ENCODE measurements around the gene RBM33. TPM values are rescaled to one million over a fixed set of nuclear protein-coding genes. Genes with fewer than 3 reads are reported as not detected.
A peak's percentile ranks its signal among the peaks of the same experiment; 100 is the strongest.

The RBM33 gene
- total RNA-seq, 2 donors from 2014 or later, result 82.3 to 128 TPM

DNA sequence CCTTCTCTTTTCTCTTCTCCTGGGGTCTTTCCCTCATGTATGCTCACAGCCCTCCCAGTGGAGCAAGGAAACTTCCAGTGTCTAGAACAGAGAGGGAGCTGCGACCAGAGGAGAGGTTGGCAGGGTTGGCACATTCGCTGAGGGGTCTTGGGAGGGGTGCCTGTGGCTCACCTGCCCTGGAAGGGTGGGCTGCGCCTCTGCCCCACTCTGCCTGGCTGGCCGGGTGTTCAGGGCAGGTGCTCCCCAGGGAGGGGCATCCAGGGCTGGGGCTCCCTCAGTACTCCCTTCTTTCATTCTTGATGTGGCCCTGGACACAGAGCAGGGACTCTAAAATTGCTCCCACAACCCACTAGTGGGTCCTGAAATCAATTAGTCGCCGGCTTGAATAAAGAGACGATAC is 150.9 kb downstream of the RBM33 start:
- ATAC-seq (no peak), DNase-seq (ENCODE audit: low spot score) (peak; percentile 28)
- Mint-ChIP-seq H3K9me3 (no peaks in the 10 kb centered on the region), H3K27me3 (peaks cover 10 to 21% of the 10 kb centered on the region in 2 donors), H3K4me1 (ENCODE audit: low read depth in 2 of 2) (no peaks in the 10 kb centered on the region), H3K36me3 (no peaks in the 10 kb centered on the region), H3K4me3 (no peak overlapping the region), H3K27ac (no peak overlapping the region)

DNA sequence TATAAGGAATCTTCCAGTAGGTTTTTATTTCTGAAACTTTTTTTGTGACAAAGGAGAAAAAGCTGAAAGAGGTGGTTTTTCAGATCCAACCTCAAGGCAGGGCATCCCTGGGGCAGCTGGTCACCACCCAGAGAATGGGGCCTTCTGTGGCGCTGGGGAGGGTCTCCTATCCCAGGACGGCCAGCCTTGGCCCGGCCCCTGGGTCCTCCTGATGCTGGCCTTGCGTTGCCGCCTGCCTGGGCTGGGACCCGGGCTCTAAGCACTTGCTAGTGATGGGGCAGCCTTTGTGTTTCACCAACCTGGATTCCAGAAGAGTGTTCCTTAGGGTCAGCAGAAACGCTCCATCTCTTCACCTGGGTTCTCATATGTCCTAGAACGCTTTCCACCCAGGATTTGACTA is 151.5 kb downstream of the RBM33 start:
- Mint-ChIP-seq H3K4me1 (ENCODE audit: low read depth in 2 of 2) (no peaks in the 10 kb centered on the region), H3K27ac (no peak overlapping the region), H3K9me3 (no peaks in the 10 kb centered on the region), H3K4me3 (no peak overlapping the region), H3K27me3 (peaks cover 12 to 26% of the 10 kb centered on the region in 2 donors), H3K36me3 (no peaks in the 10 kb centered on the region)
- ATAC-seq (no peak), DNase-seq (ENCODE audit: low spot score) (peak; percentile 51)

GRCh38 chr7:155796381-155797261 is 152.2 kb downstream of the RBM33 start:
- Mint-ChIP-seq H3K4me3 (no peak overlapping the region), H3K27ac (no peak overlapping the region), H3K4me1 (ENCODE audit: low read depth in 2 of 2) (no peaks in the 10 kb centered on the region), H3K36me3 (no peaks in the 10 kb centered on the region), H3K9me3 (no peaks in the 10 kb centered on the region), H3K27me3 (peaks cover 18 to 32% of the 10 kb centered on the region in 2 donors)
- DNase-seq (ENCODE audit: low spot score) (peak; percentile 70), ATAC-seq (peak; percentile 57 to 76)

DNA sequence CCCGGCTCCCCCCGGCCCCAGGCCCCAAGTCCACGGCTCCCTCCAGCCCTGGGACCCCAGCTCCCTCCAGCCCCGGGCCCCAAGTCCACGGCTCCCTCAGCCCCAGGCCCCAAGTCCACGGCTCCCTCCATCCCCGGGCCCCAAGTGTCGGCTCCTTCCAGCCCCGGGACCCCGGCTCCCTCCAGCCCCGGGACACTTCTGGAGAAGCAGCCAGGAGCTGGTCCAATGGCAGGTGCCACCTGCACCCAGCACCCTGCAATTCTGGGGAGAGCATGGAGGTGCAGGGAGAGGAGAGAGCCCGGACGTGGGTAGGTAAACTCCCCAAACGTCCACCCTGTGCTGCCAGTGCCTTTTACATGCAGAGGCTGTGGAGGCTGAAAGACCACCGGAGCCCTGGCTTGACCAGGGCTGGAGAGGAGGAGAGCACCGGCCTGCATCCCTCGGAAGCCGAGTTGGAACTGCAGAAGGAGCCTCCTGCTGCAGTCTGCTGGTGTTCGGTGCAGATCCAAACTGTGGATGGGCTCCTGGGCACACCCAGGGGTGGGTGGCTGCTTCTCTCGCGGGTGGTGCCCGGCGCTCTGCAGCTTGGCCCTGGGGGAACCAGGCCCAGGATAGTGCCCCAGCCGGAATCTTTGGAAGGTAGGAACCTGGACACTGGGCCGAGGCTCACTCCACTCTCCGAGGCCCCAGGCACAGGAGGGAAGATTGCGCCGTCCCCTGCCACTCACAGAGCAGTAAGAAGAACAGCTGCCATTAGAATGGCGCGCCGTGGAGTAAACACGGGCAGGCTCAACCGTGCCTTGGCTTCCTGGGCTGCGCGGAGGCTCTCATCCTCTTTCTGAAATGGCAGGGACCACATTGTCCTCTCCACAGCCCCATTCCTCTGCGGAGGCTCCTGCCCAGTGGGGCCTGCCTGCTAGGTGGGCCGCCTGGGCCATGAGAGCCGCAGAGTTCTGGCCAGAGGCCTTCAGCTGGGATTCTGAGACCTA is 153.1 kb downstream of the RBM33 start:
- Mint-ChIP-seq H3K9me3 (no peaks in the 10 kb centered on the region), H3K4me1 (ENCODE audit: low read depth in 2 of 2) (no peaks in the 10 kb centered on the region), H3K27me3 (peaks cover 22 to 39% of the 10 kb centered on the region in 2 donors), H3K4me3 (no peak overlapping the region), H3K27ac (no peak overlapping the region), H3K36me3 (no peaks in the 10 kb centered on the region)
- ATAC-seq (peak in 1 of 2 donors; percentile 17), DNase-seq (ENCODE audit: low spot score) (peak; percentile 55)

GRCh38 chr7:155798673-155799439 is 154.4 kb downstream of the RBM33 start:
- peaks cover 22 to 41% of the 10 kb centered on the region in 2 donors for H3K27me3 Mint-ChIP-seq
- ATAC-seq, result no peak
- DNase-seq (ENCODE audit: low spot score), result peak; percentile 40
- no peak overlapping the region for H3K27ac Mint-ChIP-seq
- no peaks in the 10 kb centered on the region for H3K9me3 Mint-ChIP-seq
- H3K4me1 Mint-ChIP-seq (ENCODE audit: low read depth in 2 of 2), result no peaks in the 10 kb centered on the region
- no peak overlapping the region for H3K4me3 Mint-ChIP-seq
- H3K36me3 Mint-ChIP-seq, result no peaks in the 10 kb centered on the region

- ATAC-seq, result no peak
Observed at GRCh38 chr7:155799514-155799913, 155.1 kb downstream of the RBM33 start.

GRCh38 chr7:155800301-155800700 is 155.8 kb downstream of the RBM33 start:
- peaks cover 22 to 41% of the 10 kb centered on the region in 2 donors for H3K27me3 Mint-ChIP-seq
- peak; percentile 13 for DNase-seq (ENCODE audit: low spot score)
- H3K27ac Mint-ChIP-seq, result no peak overlapping the region
- no peak for ATAC-seq
- H3K4me3 Mint-ChIP-seq, result no peak overlapping the region
- no peaks in the 10 kb centered on the region for H3K36me3 Mint-ChIP-seq
- H3K4me1 Mint-ChIP-seq (ENCODE audit: low read depth in 2 of 2), result no peaks in the 10 kb centered on the region
- H3K9me3 Mint-ChIP-seq, result no peaks in the 10 kb centered on the region

More at GRCh38 chr7:155799514-155799913, 155.1 kb downstream of the RBM33 start:
- H3K4me1 Mint-ChIP-seq (ENCODE audit: low read depth in 2 of 2), result no peaks in the 10 kb centered on the region
- no peak overlapping the region for H3K4me3 Mint-ChIP-seq
- no peaks in the 10 kb centered on the region for H3K36me3 Mint-ChIP-seq
- no peak overlapping the region for H3K27ac Mint-ChIP-seq
- peak; percentile 42 for DNase-seq (ENCODE audit: low spot score)
- H3K9me3 Mint-ChIP-seq, result no peaks in the 10 kb centered on the region
- H3K27me3 Mint-ChIP-seq, result peaks cover 22 to 41% of the 10 kb centered on the region in 2 donors

DNA sequence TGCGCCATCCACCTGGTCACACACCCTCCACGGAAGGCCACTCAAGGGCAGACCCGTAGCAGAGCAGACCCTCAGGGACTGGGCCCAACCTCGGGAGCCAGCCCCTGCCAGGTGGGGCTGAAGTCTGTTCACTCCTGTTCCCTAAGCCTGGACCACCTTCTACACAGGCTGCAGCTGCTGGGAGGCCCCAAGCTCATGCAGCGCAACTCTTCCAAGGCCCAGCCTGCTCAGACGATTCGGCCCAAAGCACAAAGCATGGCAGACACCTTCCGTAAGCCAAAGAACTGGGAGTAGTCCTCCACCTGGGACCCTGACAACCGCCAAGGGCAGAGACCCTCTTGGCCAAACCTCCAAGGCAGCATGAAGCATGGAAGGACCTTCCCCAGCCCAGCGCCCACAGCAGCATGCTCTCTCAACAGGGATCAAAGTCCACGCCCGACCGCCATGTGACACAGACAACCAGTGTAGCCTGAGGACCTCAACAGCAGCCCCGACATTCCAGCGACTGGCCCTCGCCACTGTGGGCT is 156.3 kb downstream of the RBM33 start:
- DNase-seq (ENCODE audit: low spot score) (peak; percentile 56), ATAC-seq (no peak)
- no peaks in the 10 kb centered on the region for H3K4me1 Mint-ChIP-seq (ENCODE audit: low read depth in 2 of 2)
- no peaks in the 10 kb centered on the region for H3K36me3 Mint-ChIP-seq
- no peaks in the 10 kb centered on the region for H3K9me3 Mint-ChIP-seq
- no peak overlapping the region for H3K27ac Mint-ChIP-seq
- no peak overlapping the region for H3K4me3 Mint-ChIP-seq
- peaks cover 22 to 41% of the 10 kb centered on the region in 2 donors for H3K27me3 Mint-ChIP-seq

DNA sequence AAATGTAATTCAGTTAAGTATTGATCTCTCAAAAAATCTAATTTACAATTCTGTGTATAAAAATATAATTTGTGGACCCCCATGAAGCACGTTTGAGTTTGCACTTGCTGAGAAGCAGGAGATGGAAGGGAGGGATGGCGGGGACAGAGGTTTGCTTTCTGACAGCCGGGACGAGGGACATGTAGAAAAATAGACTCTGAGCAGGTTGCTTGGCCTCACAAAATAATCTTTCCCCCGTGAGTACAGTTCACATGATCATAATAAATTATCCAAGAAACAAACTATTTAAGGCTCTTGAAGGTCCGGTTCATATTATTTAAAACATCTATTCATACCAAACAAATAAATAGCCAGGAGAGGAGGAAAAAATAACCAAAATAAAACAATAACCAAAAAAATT is 157.8 kb downstream of the RBM33 start:
- ATAC-seq (no peak), DNase-seq (ENCODE audit: low spot score) (no peak)
- Mint-ChIP-seq H3K4me1 (ENCODE audit: low read depth in 2 of 2) (peaks cover 0 to 3% of the 10 kb centered on the region in 2 donors), H3K36me3 (no peaks in the 10 kb centered on the region), H3K9me3 (no peaks in the 10 kb centered on the region), H3K27me3 (peaks cover 27 to 52% of the 10 kb centered on the region in 2 donors), H3K27ac (no peak overlapping the region), H3K4me3 (no peak overlapping the region)

DNA sequence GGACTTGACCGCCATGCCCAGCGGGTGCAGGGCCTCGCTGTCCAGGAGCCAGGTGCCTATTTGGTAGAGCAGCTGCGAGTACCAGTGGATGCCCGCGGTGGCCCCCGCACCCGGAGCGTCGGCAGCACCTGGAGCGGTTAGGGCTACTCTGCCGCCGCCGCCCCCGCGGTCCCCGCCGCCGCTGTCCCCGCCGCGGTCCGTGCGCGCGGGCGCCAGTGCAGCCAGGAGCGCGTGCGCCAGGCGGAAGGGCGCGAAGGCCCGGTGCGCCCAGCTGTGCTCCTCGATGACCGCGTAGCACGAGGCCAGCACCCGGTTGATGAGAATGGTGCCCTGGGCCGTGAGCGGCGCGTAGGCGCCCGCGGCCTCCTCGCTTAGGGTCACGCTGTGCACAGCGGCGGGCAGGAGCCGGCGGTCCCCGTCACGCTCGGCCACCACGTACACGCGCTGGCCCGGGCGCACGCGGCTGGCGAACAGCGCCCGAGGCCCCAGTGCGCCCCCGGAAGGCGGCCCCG is 158.5 kb downstream of the RBM33 start:
- H3K4me3 Mint-ChIP-seq, result no peak overlapping the region
- H3K27ac Mint-ChIP-seq, result no peak overlapping the region
- H3K36me3 Mint-ChIP-seq, result no peaks in the 10 kb centered on the region
- H3K4me1 Mint-ChIP-seq (ENCODE audit: low read depth in 2 of 2), result peaks cover 0 to 8% of the 10 kb centered on the region in 2 donors
- ATAC-seq (no peak), DNase-seq (ENCODE audit: low spot score) (peak; percentile 50)
- H3K9me3 Mint-ChIP-seq, result no peaks in the 10 kb centered on the region
- H3K27me3 Mint-ChIP-seq, result peaks cover 33 to 52% of the 10 kb centered on the region in 2 donors

DNA sequence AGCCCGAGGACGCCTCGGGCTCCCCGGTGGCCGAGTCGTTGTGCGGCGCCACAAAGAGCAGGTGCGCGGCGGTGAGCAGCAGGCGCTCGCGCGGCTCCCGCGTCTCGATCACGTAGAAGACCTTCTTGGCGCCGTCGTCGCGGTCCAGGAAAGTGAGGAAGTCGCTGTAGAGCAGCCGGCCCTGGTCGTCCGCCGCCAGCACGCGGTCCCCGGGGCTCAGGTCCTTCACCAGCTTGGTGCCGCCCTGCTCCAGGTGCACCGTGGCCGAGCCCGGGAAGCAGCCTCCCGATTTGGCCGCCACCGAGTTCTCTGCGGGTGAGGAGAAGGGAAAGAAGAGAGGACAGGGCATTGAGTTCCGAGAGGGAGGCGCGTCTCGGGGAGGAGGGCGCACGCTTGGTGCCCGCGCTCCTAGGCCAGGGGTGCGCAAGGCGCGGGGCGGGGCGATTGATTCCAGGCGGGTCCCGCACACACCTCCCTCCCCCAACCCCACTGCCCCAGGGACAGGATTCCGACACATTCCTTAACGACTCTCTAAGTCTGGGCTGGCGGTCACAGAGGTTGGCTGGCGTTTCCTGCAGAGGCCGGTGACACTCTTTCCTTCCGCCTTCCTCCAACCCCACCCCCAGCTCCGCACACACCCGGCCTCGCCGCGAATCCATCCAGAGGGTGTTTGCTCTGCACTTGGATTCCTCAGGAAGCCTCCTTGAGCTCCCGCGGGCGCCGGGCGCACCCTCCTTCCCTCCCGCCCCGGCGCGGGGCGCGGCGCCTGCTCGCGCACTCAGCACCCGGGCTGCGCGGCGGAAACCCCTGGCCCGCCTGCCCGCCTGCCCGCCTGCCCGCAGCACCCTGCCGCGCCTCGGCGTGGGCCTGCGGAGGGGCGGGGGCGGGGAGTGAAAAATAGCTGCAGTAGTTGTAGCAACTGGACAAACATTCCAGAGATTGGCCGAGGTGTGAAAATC is 159.2 kb downstream of the RBM33 start:
- Mint-ChIP-seq H3K4me3 (no peak overlapping the region), H3K36me3 (no peaks in the 10 kb centered on the region), H3K27me3 (peaks cover 29 to 45% of the 10 kb centered on the region in 2 donors), H3K4me1 (ENCODE audit: low read depth in 2 of 2) (peaks cover 0 to 8% of the 10 kb centered on the region in 2 donors), H3K9me3 (no peaks in the 10 kb centered on the region), H3K27ac (no peak overlapping the region)
- ATAC-seq, result no peak
- DNase-seq (ENCODE audit: low spot score), result peak; percentile 55

GRCh38 chr7:155804431-155804831 is 160.0 kb downstream of the RBM33 start:
- no peak for DNase-seq (ENCODE audit: low spot score)
- no peak for ATAC-seq
- Mint-ChIP-seq H3K4me3 (no peak overlapping the region), H3K27ac (no peak overlapping the region), H3K9me3 (no peaks in the 10 kb centered on the region), H3K36me3 (no peaks in the 10 kb centered on the region), H3K4me1 (ENCODE audit: low read depth in 2 of 2) (peaks cover 0 to 11% of the 10 kb centered on the region in 2 donors), H3K27me3 (peaks cover 32 to 41% of the 10 kb centered on the region in 2 donors)
